Measurements from ENCODE around the gene RNASE7.

DNA sequence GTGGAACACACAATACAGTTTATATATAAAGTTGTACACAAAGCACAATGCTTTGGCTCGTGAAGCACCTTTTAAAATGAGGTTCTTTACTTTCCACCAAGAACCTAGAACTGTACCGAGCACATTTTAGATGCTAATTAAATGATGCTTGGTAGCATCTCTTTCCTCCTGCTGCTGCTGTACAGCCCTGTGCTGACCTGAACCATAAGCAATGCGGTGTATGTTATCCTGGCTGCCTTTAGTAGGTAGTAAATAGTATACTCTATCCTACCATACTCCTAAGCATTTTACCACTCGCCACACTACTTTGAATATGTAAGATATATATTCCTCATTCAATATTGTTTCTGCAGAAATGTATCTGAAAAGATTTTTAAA lies 12.6 kb downstream of the RNASE7 start:
- TF ChIP-seq, protein P1, sequence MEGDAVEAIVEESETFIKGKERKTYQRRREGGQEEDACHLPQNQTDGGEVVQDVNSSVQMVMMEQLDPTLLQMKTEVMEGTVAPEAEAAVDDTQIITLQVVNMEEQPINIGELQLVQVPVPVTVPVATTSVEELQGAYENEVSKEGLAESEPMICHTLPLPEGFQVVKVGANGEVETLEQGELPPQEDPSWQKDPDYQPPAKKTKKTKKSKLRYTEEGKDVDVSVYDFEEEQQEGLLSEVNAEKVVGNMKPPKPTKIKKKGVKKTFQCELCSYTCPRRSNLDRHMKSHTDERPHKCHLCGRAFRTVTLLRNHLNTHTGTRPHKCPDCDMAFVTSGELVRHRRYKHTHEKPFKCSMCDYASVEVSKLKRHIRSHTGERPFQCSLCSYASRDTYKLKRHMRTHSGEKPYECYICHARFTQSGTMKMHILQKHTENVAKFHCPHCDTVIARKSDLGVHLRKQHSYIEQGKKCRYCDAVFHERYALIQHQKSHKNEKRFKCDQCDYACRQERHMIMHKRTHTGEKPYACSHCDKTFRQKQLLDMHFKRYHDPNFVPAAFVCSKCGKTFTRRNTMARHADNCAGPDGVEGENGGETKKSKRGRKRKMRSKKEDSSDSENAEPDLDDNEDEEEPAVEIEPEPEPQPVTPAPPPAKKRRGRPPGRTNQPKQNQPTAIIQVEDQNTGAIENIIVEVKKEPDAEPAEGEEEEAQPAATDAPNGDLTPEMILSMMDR (conservative IDR thresholded peaks at IDR 0.05; ENCODE audit: low read depth, low read length), result no peak
- TF ChIP-seq EZH2phosphoT487 (IDR thresholded peaks at IDR 0.05; ENCODE audit: borderline replicate concordance, low read length), result no peak
